K562 (cell line): ENCODE measurements around the gene PDZD2. TPM values are rescaled to one million over a fixed set of nuclear protein-coding genes. Genes with fewer than 3 reads are reported as not detected.

ENCODE experiments used
- ATAC-seq: fragments of 200-7000 bp; cut with Tn5 transposase; 3 replicates; pipeline ENCODE4 v1.9.1; 2020; ENCODE audit warnings: moderate library complexity
- BruUV-seq: library from RNA; stranded (reverse); fragments of 400-500 nt; replicated peaks from 2 replicates; lab custom pipeline; 2021; lab: Mats Ljungman, UMichigan
- CTCF ChIA-PET: fragments of 300-600 bp; formaldehyde crosslinking; extraction: SDS; loops from one replicate; lab custom pipeline; 2021; ENCODE audit warnings: low intra/inter-chr PET ratio; lab: Yijun Ruan, JAX
- POLR2A ChIA-PET: fragments of 300-600, 350-650 bp; sonication (Branson Sonifier 250); formaldehyde crosslinking; extraction: SDS; loops from one replicate; lab custom pipeline; 2021; ENCODE audit warnings: antibody characterized with exemption, inconsistent platforms; lab: Yijun Ruan, JAX
- DNase-seq, 4 experiments: peaks; one replicate each; pipeline versions ENCODE4 v3.0.0 to v3.0.0-alpha.2; 2011 to 2018; ENCODE audit warnings: low spot score in 3 of 4, mixed read lengths in 3 of 4; ENCODE audit errors: extremely low read depth in 1 of 4
- FAIRE-seq: peaks from 2 replicates; lab custom pipeline; 2011; peaks lifted over from hg19 to GRCh38; lab: Jason Lieb, UNC
- H2AFZ ChIP-seq: 2 replicates; pipeline ENCODE4 v1.6.0; 2011; ENCODE audit warnings: low read depth, low read length, control low read depth, inconsistent platforms
- H3K27ac ChIP-seq: fragments of 200-600 bp; 3 replicates; pipeline ENCODE4 v1.8.0; 2011; ENCODE audit warnings: low read depth, mild to moderate bottlenecking, control low read depth, inconsistent platforms, low read length, moderate library complexity, mixed read lengths; ENCODE audit errors: extremely low read depth
- H3K27me3 ChIP-seq, 2 experiments: fragments of 300-600 bp in 1 of 2; 2 replicates in 1 of 2; 3 replicates in 1 of 2; pipeline versions ENCODE4 v1.6.0 to v1.8.0; 2011; ENCODE audit warnings: inconsistent platforms in 2 of 2, low read length in 2 of 2, mild to moderate bottlenecking in 1 of 2, mixed read lengths in 1 of 2, moderate library complexity in 1 of 2; ENCODE audit not compliant: control insufficient read depth in 2 of 2, insufficient read depth in 2 of 2
- H3K36me3 ChIP-seq: fragments of 300-600 bp; 3 replicates; pipeline ENCODE4 v1.8.0; 2011; ENCODE audit warnings: mild to moderate bottlenecking, low read length, inconsistent platforms; ENCODE audit not compliant: control insufficient read depth, insufficient read depth
- H3K4me1 ChIP-seq, 2 experiments: fragments of 200-600 bp in 1 of 2; replicated peaks in 1 of 2; 2 replicates in 1 of 2; 3 replicates in 1 of 2; pipeline versions ENCODE4 v1.5.1 to v1.8.0; 2011; ENCODE audit warnings: inconsistent platforms in 2 of 2, low read length in 2 of 2, mild to moderate bottlenecking in 1 of 2, mixed read lengths in 1 of 2, moderate library complexity in 1 of 2; ENCODE audit not compliant: control insufficient read depth in 2 of 2, insufficient read depth in 2 of 2
- H3K4me2 ChIP-seq: 2 replicates; pipeline ENCODE4 v1.6.1; 2011; ENCODE audit warnings: low read length, control low read depth, inconsistent platforms, mixed read lengths; ENCODE audit not compliant: insufficient read depth
- H3K4me3 ChIP-seq: fragments of 200-600 bp; sonication (generic), shearing (Covaris generic); 2 replicates; pipeline ENCODE4 v1.5.1; 2016; ENCODE audit warnings: control low read depth, inconsistent platforms
- H3K79me2 ChIP-seq: fragments of 200-600 bp; 3 replicates; pipeline ENCODE4 v1.8.0; 2011; ENCODE audit warnings: low read length, inconsistent platforms; ENCODE audit not compliant: control insufficient read depth, insufficient read depth
- H3K9ac ChIP-seq, 2 experiments: 2 replicates each; pipeline versions ENCODE4 v1.6.0 to v1.6.1; 2011; ENCODE audit warnings: low read depth in 2 of 2, low read length in 2 of 2, control low read depth in 1 of 2, inconsistent platforms in 1 of 2, mild to moderate bottlenecking in 1 of 2, mixed read lengths in 1 of 2; ENCODE audit not compliant: insufficient read depth in 1 of 2
- H3K9me1 ChIP-seq: one replicate; pipeline ENCODE4 v1.6.0; 2011; ENCODE audit warnings: inconsistent platforms, mild to moderate bottlenecking, low read length, moderate library complexity; ENCODE audit not compliant: control insufficient read depth, insufficient read depth
- H3K9me3 ChIP-seq: replicated peaks from 2 replicates; pipeline ENCODE4 v1.5.1; 2011; ENCODE audit warnings: low read depth, low read length, inconsistent platforms; ENCODE audit not compliant: control insufficient read depth, insufficient read depth
- H4K20me1 ChIP-seq: replicated peaks from 2 replicates; pipeline ENCODE4 v1.6.1; 2011; ENCODE audit warnings: low read length, inconsistent platforms, mixed read lengths; ENCODE audit not compliant: control insufficient read depth, insufficient read depth
- CUX1 ChIP-seq: fragments of 200-800 bp; sonication (Bioruptor generic); IDR thresholded peaks from 2 replicates; pipeline ENCODE4 v1.6.1; 2016; ENCODE audit warnings: missing genetic modification characterization, missing compliant biosample characterization
- PHF20 ChIP-seq: fragments of 450-650 bp; IDR thresholded peaks from 2 replicates; pipeline ENCODE4 v1.6.1; 2018; ENCODE audit not compliant: partially characterized antibody
- RBM34 ChIP-seq: fragments of 200-400 bp; formaldehyde crosslinking; IDR thresholded peaks from 2 replicates; pipeline ENCODE4 v1.6.1; 2018; ENCODE audit warnings: low read length, borderline replicate concordance; ENCODE audit not compliant: insufficient read depth
- STAT5B ChIP-seq: fragments of 250-450 bp; sonication (Bioruptor Pico); IDR thresholded peaks from 2 replicates; pipeline ENCODE4 v1.8.0; 2021; ENCODE audit warnings: mild to moderate bottlenecking, inconsistent platforms
- ZNF174 ChIP-seq: fragments of 250-450 bp; sonication (Bioruptor Pico); IDR thresholded peaks from 2 replicates; pipeline ENCODE4 v1.4.0; 2020; ENCODE audit warnings: mild to moderate bottlenecking
- ZNF444 ChIP-seq: fragments of 250-450 bp; sonication (Bioruptor Pico); IDR thresholded peaks from 2 replicates; pipeline ENCODE4 v1.4.0; 2020; ENCODE audit warnings: mild to moderate bottlenecking, moderate library complexity
- WGBS: fragments of 100-300 bp; shearing (Covaris generic); methylation state at CpG from one replicate; pipeline ENCODE4 v1.1.6; 2016; ENCODE audit warnings: low coverage, mixed read lengths; ENCODE audit not compliant: insufficient coverage; ENCODE audit errors: missing lambda C conversion rate; 5-methylcytosine and 5-hydroxymethylcytosine counted together
- in situ Hi-C: fragments of 300-500 bp; cut with MboI; formaldehyde crosslinking; loops from 4 replicates; pipeline ENCODE4 v1.15.0; 2018; ENCODE audit warnings: inconsistent platforms, mixed read lengths
- intact Hi-C: fragments of 100-400 bp; cut with micrococcal nuclease; formaldehyde crosslinking; loops from 2 replicates; pipeline ENCODE4 v1.14.2; 2022
- polyA plus RNA-seq, 8 experiments: library from polyadenylated mRNA; depleted of rRNA in 4 of 8; stranded (reverse) in 5 of 8; unstranded in 3 of 8; fragments of >200 nt; fragmentation: Nextera tagmentation in 2 of 8; fragmentation: Illumina TruSeq in 1 of 8; extraction: Ambion mirVana in 2 of 8; extraction: Trizol in 1 of 8; gene quantifications; 2 replicates each; pipeline versions ENCODE4 v1.2.1 to v1.2.3, GENCODE V29; 2011 to 2014; ENCODE audit warnings: inconsistent platforms in 1 of 8, missing spikeins in 1 of 8
- total RNA-seq, 7 experiments: library from RNA; depleted of rRNA in 6 of 7; stranded (reverse); fragments of >200 nt in 6 of 7; fragmentation: Illumina TruSeq in 2 of 7; extraction: Trizol in 2 of 7; gene quantifications; 2 replicates each; pipeline versions ENCODE4 v1.2.1 to v1.2.3, GENCODE V29; 2011 to 2021; ENCODE audit warnings: low replicate concordance in 1 of 7
- TF ChIP-seq, protein P1 (sequence below): fragments of 450-650 bp; formaldehyde crosslinking; IDR thresholded peaks from 2 replicates; pipeline ENCODE4 v1.4.0; 2022; ENCODE audit warnings: missing genetic modification characterization

The PDZD2 gene
- total and polyA plus RNA-seq, 9 of the 15 experiments (the other 6 are each of a cell fraction or from before 2014, with no cell fraction given): 0.02 to 0.08 (median 0.04) TPM; not detected in 6

DNA sequence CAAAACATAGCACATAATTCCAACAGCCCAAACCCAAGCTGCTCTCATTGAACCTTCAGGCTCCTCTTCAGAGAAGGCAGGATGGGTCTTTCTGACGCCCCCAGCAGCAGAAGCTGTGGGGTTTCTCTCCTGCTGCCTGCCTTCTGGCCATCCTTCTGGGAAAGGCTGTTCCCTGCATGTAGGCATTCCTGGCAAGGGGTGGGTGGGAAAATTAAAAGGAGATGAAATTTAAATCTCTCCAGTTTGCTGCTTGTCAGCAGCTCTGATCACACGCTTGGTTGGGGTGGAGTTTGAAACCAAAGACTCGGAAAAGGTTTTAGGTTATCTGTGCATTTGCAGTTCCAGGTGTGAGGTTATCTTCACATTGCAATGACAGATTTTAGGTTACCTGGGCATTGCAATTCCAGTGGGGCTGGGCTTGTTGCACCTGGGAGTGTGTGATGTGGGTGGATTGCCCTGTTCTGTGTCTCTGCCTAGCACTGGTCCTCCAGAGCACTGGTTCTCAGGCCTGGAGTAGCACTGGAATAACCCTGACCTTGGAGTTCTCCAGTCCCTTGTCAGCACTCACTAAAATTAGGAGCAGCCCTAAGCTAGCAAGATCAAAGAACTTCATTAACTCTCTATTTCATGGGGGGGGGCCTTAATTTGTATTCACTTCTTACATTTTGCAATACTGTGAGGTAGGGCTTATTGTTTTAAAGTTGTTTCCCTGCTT lies 109.7 kb downstream of the PDZD2 start:
- CTCF ChIA-PET: no interaction called here
- DNase-seq: no peak
- TF ChIP-seq STAT5B: no peak
- TF ChIP-seq RBM34: no peak
- no peak for TF ChIP-seq ZNF444 (CRISPR knock-in tag)
- no peak for TF ChIP-seq ZNF174 (CRISPR knock-in tag)
- no peak for TF ChIP-seq PHF20
- TF ChIP-seq CUX1 (CRISPR knock-in tag): no peak
- TF ChIP-seq, protein P1, sequence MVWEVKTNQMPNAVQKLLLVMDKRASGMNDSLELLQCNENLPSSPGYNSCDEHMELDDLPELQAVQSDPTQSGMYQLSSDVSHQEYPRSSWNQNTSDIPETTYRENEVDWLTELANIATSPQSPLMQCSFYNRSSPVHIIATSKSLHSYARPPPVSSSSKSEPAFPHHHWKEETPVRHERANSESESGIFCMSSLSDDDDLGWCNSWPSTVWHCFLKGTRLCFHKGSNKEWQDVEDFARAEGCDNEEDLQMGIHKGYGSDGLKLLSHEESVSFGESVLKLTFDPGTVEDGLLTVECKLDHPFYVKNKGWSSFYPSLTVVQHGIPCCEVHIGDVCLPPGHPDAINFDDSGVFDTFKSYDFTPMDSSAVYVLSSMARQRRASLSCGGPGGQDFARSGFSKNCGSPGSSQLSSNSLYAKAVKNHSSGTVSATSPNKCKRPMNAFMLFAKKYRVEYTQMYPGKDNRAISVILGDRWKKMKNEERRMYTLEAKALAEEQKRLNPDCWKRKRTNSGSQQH (CRISPR knock-in tag): no peak
- Histone ChIP-seq H3K9ac (no peak overlapping the region), H3K9me3 (no peaks in the 10 kb centered on the region), H3K4me2 (no peak overlapping the region), H3K27ac (no peak overlapping the region), H3K9me1 (peaks cover 2% of the 10 kb centered on the region), H3K27me3 (peaks cover 4 to 18% of the 10 kb centered on the region in 2 experiments; a peak in 3 of 5 replicates), H4K20me1 (no peaks in the 10 kb centered on the region), H3K4me1 (no peaks in the 10 kb centered on the region), H3K79me2 (no peaks in the 10 kb centered on the region), H3K36me3 (no peaks in the 10 kb centered on the region), H2AFZ (no peak overlapping the region), H3K4me3 (no peak overlapping the region)
- no peak for ATAC-seq
- FAIRE-seq: no peak
- POLR2A ChIA-PET: no interaction called here
- 0% methylated on average over 3 of the region's 3 CpGs for WGBS
- in situ Hi-C loops (no loop called here), intact Hi-C loops (no loop called here)
- no TSS peak for BruUV-seq
